ENCODE measurements around the gene GNAI2.

- TF ChIP-seq CTCF (IDR thresholded peaks at IDR 0.05) (no peak), ZFX (IDR thresholded peaks at IDR 0.05; ENCODE audit: borderline replicate concordance) (no peak)
Observed at GRCh38 chr3:50220109-50220508, 15.9 kb upstream of the GNAI2 start.
